ENCODE data around the gene MEGF11. TPM values are rescaled to one million over a fixed set of nuclear protein-coding genes. Genes with fewer than 3 reads are reported as not detected.

MEGF11 gene
- total RNA-seq, 2 experiments from 2014 or later = 3.3 to 6.8 TPM

GRCh38 chr15:66134284-66134683, 119.3 kb downstream of the MEGF11 start:
- no TSS peak for BruUV-seq (replicated peaks)
- CTCF ChIA-PET (ENCODE audit: unreplicated experiment) = no interaction called here

GRCh38 chr15:66133247-66133885, 120.2 kb downstream of the MEGF11 start:
- H3K36me3 ChIP-seq (ENCODE audit: insufficient read depth, low read length) = no peaks in the 10 kb centered on the region
- H3K9me2 ChIP-seq (ENCODE audit: insufficient read depth, low read length) = no peaks in the 10 kb centered on the region
- H3K27ac ChIP-seq (ENCODE audit: low read depth, low read length, poor library complexity, severe bottlenecking) = no peak overlapping the region
- H2AFZ ChIP-seq (ENCODE audit: low read length) = no peak overlapping the region
- no peak for TF ChIP-seq EZH2phosphoT487 (IDR thresholded peaks at IDR 0.05; ENCODE audit: borderline replicate concordance, low read depth, low read length)
- TF ChIP-seq CTCF (conservative IDR thresholded peaks at IDR 0.05; ENCODE audit: low read length) = no peak
- CTCF ChIA-PET (ENCODE audit: unreplicated experiment) = no interaction called here
- H3K9me3 ChIP-seq (ENCODE audit: low read length) = no peaks in the 10 kb centered on the region
- DNase-seq (ENCODE audit: low spot score) = no peak
- H3K4me3 ChIP-seq (ENCODE audit: low read depth, low read length, poor library complexity, severe bottlenecking) = no peak overlapping the region
- POLR2A ChIA-PET = no interaction called here
- no peak overlapping the region for H3K4me2 ChIP-seq (ENCODE audit: low read length)
- H3K79me2 ChIP-seq (ENCODE audit: insufficient read depth, low read depth, low read length) = no peaks in the 10 kb centered on the region
- BruUV-seq (replicated peaks) = no TSS peak
- H3K4me1 ChIP-seq (ENCODE audit: insufficient read depth, low read length, poor library complexity, severe bottlenecking) = peaks cover 18% of the 10 kb centered on the region
- intact Hi-C loops (cut with micrococcal nuclease; ENCODE audit: unreplicated experiment) = no loop called here
- H4K20me1 ChIP-seq (ENCODE audit: insufficient read depth, low read length) = no peaks in the 10 kb centered on the region

More at GRCh38 chr15:66134284-66134683, 119.3 kb downstream of the MEGF11 start:
- H3K4me1 ChIP-seq (ENCODE audit: insufficient read depth, low read length, poor library complexity, severe bottlenecking) = peaks cover 18% of the 10 kb centered on the region
- no peaks in the 10 kb centered on the region for H3K36me3 ChIP-seq (ENCODE audit: insufficient read depth, low read length)
- no peak overlapping the region for H3K4me2 ChIP-seq (ENCODE audit: low read length)
- H3K4me3 ChIP-seq (ENCODE audit: low read depth, low read length, poor library complexity, severe bottlenecking) = no peak overlapping the region
- H3K9me2 ChIP-seq (ENCODE audit: insufficient read depth, low read length) = no peaks in the 10 kb centered on the region
- no peak overlapping the region for H2AFZ ChIP-seq (ENCODE audit: low read length)
- H3K27ac ChIP-seq (ENCODE audit: low read depth, low read length, poor library complexity, severe bottlenecking) = no peak overlapping the region
- no peaks in the 10 kb centered on the region for H3K9me3 ChIP-seq (ENCODE audit: low read length)
- intact Hi-C loops (cut with micrococcal nuclease; ENCODE audit: unreplicated experiment) = no loop called here
- TF ChIP-seq CTCF (conservative IDR thresholded peaks at IDR 0.05; ENCODE audit: low read length) (no peak), EZH2phosphoT487 (IDR thresholded peaks at IDR 0.05; ENCODE audit: borderline replicate concordance, low read depth, low read length) (no peak)
- no peak for DNase-seq (ENCODE audit: low spot score)
- POLR2A ChIA-PET = no interaction called here
- no peaks in the 10 kb centered on the region for H4K20me1 ChIP-seq (ENCODE audit: insufficient read depth, low read length)
- no peaks in the 10 kb centered on the region for H3K79me2 ChIP-seq (ENCODE audit: insufficient read depth, low read depth, low read length)

GRCh38 chr15:66132251-66132816, 121.2 kb downstream of the MEGF11 start:
- no peak for TF ChIP-seq EZH2phosphoT487 (IDR thresholded peaks at IDR 0.05; ENCODE audit: borderline replicate concordance, low read depth, low read length)
- TF ChIP-seq CTCF (conservative IDR thresholded peaks at IDR 0.05; ENCODE audit: low read length) = no peak
- BruUV-seq (replicated peaks) = no TSS peak
- ChIA-PET CTCF (ENCODE audit: unreplicated experiment) (no interaction called here), POLR2A (no interaction called here)
- no peaks in the 10 kb centered on the region for H4K20me1 ChIP-seq (ENCODE audit: insufficient read depth, low read length)
- H3K79me2 ChIP-seq (ENCODE audit: insufficient read depth, low read depth, low read length) = no peaks in the 10 kb centered on the region
- H3K4me3 ChIP-seq (ENCODE audit: low read depth, low read length, poor library complexity, severe bottlenecking) = no peak overlapping the region
- intact Hi-C loops (cut with micrococcal nuclease; ENCODE audit: unreplicated experiment) = no loop called here
- no peak overlapping the region for H3K4me2 ChIP-seq (ENCODE audit: low read length)
- H2AFZ ChIP-seq (ENCODE audit: low read length) = no peak overlapping the region
- no peaks in the 10 kb centered on the region for H3K9me2 ChIP-seq (ENCODE audit: insufficient read depth, low read length)
- H3K27ac ChIP-seq (ENCODE audit: low read depth, low read length, poor library complexity, severe bottlenecking) = no peak overlapping the region
- DNase-seq (ENCODE audit: low spot score) = no peak
- no peaks in the 10 kb centered on the region for H3K9me3 ChIP-seq (ENCODE audit: low read length)
- H3K4me1 ChIP-seq (ENCODE audit: insufficient read depth, low read length, poor library complexity, severe bottlenecking) = peaks cover 18% of the 10 kb centered on the region
- no peaks in the 10 kb centered on the region for H3K36me3 ChIP-seq (ENCODE audit: insufficient read depth, low read length)
